Stimulated activated CD4-positive, alpha-beta T cell treated with anti-CD3 and anti-CD28 coated beads, Interleukin-12 subunit alpha, Interleukin-12 subunit beta, amount 100 ng/mL, for 4 hours (primary cell): ENCODE results near the gene RPS6KA2.
A peak's percentile ranks its signal among the peaks of the same experiment; 100 is the strongest.
"Not testable (repeated sequence)": the region's sequence is repeated elsewhere in the genome, so short reads cannot be mapped to it uniquely, and the experiment has no call there.

Source experiments
- DNase-seq: peaks from one replicate; pipeline ENCODE4 v3.0.0-alpha.2; 2020

Gene RPS6KA2

DNA sequence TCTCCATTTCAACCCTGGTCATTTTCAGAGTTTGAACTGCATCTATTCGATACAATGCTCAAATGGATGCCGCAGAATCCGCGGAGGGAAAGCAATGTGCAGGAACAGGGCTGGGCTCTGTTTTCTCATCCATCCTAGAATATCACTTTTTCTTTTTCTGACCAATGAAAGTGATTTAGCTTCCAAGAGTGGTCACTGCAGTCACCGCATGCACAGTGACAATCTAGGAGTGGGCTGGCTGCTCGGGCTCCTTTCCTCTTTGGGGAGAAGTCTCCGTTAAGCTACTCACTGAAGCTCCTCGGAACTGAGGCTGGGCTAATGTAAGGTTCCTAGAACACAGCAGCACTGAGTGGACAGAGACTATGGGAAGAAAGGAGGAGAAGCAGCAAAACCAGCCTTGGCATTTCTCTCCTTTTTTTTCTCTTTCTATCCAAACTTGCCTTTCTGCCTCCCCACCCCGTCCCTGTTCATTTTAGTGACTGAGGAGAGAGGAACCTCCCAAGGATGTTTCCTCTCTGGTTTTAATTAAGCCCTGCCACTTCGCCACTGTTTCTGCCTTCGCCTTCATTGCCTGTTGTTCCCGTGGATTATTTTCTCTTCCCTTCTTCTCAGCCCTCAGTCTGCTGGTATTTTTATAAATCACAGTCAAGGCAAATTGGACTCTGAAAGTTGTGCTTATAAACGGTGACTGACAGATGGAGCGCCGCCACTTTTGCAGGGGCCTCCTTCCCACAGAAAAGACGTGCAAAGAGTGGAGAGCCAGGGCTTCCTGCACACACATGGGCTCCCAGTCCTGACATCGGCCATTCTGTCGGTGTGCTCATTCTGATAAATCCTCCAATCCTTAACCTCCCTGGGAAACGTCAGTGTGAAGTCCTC is 81.7 kb downstream of the RPS6KA2 start:
- DNase-seq, result no peak

DNA sequence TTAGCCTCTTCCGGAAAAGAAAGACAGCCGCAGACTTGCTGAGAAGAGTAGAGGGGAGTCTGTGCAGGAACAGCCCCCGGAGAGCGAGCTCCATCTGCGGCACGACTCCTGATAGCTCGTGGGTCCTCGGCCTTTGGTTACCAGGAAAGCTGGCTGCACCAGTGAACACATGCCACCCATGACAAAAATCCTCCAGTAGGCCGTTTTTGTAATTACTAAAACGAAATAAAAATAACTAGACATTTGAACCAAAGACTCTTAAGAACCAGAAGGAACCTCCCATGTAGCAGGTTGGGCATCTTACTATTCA is 82.8 kb downstream of the RPS6KA2 start:
- DNase-seq, result no peak

DNA sequence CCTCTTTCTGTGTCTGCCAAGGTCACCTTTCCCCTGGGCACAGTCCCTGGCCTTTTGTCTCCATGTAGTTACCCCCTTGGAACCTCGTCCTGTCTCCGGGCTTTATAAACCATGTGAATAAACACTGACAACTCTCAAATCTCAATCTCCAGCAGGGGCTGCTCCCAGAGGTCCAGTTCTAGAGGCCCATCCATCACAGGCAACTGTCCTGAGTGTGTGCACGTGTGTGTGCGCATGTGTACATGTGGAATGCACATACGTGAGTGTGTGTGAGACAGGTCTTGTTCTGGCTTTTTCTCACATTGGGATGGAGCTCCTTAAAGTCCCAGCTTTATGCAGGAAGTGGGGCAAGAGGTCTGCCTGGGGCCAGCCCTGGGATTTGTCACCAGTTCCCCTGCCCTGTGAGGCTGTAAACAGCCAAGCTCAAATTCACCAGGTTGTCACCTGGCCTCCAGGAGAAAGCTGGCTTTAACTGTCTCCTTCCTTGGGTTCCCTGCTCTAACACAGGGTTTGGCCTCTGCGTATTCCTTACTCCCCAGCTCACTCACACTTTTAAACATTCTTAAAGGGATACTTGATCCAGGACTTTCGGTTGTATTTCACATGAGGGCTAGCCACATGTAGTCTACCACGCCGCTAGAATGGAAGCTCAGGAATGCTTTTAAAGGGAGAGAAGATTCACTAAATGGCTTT is 83.3 kb downstream of the RPS6KA2 start:
- no peak for DNase-seq

DNA sequence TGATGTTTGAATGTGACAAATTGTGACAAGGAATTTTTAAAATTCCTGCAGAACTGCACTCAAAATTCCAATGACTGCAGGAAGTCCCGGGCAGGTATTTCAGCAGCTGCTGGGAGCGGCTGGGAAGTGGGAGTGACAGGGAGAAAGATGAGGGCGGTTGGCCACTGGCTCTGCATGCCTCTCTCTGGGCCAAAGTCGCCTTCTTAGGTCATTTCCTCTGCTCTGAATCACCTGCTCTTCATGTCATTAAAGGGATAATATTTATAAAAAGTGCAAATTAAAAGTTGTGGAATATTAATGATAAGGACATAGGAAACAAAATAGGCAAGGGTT is 84.5 kb downstream of the RPS6KA2 start:
- DNase-seq, result no peak

DNA sequence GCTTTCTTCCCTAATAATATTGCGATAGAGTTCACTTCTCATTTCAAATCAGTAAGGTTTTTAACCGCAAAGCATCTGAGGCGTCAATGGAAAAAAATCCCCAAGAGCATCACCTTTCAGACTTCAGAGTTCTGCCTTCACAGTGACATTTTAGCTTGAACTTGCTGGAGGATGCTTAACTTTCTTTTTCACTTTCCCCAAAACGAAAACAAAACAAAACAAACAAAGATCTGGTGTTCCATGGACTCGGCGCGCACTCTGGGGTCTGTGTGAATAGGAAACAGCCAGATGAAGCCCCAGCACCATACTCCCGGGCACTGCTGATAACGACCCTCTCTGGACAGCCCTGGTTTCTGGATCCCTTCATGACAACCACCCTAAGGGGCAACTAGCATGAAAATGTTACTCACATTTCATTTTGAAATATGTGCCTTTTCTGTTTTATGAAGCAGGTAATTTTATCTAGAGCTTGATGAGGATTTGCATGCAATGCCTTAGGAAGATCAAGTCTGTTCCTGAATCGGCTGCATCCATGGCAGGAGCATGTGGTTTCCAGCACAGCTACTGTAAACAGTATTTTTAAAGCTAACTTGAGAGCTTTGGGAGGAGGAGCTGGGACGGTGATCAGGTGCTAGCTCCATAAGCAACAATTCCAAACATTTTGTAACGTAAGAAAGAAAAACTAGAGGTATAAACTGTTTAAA is 85.0 kb downstream of the RPS6KA2 start:
- DNase-seq, result no peak

DNA sequence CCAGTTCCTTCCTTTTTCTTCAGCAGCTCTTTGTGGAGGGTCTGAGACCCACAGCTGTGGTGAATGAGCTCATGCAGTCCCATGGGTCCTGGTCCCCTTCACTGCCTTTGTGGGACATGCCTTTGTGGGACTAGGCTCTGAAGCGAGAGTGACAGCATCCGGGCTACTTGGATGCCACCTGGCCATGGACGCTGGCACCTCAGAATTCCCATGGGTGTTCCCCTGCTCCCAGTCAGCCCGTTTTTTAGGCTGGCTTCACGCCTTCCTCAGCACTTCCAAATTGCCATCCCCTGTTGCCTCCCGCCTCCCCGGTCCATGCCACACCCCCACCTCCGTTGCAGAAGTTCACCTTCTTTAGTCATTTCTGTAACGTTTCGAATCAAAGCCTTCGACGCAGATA is 85.7 kb downstream of the RPS6KA2 start:
- DNase-seq, result peak; percentile 7

DNA sequence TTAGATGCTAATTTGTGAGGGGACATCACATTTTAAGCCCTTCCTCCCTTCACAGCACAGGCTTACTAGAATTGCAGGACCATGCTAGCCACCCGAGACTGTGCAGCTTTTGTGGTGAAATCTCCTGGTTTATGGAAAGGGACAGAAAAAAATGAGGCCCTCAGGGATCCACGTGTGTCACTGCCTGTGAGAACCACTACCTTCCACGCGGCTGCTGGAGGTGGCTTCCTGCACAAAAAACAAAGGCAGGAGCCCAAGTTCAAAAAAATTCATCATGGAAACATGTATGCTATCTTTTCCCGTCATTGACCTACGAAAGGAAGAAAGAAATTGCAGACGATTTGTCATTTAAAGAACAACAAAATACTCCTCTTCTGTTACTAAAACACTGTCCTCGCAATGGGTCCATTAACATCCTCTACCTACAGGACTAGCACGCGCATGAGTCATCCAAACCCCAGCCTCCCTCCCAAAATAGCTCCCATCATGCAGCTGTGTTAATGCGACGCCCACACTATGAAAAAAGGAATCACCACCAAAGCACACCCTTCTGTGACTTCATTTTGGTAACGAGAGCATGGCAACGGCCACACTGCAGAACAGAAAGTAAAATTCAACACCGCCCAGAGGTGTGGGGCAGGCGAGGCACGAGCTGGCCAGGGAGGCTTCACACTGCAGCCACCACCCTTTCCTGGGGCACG is 86.3 kb downstream of the RPS6KA2 start:
- peak; percentile 41 for DNase-seq

DNA sequence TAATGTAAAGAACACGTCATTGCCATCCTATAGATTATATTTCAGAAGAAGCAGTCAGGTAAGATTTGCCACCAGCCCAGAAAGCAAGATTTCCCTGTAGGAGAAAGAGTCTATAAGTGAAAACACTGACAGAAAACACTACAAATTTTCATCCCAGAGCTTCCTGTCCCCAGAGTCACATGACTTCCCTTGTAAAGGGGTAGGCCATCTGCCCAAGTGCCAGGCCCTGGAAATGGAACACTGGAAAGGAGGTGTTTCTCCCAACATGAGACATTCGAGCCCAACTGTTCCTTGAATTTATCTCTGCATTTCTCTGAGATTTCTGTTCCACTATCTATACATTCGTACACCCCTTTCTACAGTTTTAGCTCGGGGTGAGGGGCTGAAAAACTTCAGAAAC is 87.5 kb downstream of the RPS6KA2 start:
- DNase-seq, result no peak

DNA sequence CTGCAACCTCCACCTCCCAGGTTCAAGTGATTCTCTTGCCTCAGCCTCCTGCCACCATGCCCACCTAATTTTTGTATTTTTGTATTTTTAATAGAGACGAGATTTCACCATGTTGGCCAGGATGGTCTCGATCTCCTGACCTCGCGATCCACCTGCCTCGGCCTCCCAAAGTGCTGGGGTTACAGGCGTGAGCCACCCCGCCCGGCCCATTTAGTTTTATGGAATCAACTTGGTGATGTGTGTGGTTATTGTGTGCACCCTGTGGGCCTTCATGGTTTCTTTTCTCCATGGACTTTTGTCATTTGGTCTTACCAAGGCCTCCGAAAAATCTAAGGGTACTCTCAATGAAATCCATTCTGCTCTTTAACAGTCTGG is 88.1 kb downstream of the RPS6KA2 start:
- not testable (repeated sequence) for DNase-seq

DNA sequence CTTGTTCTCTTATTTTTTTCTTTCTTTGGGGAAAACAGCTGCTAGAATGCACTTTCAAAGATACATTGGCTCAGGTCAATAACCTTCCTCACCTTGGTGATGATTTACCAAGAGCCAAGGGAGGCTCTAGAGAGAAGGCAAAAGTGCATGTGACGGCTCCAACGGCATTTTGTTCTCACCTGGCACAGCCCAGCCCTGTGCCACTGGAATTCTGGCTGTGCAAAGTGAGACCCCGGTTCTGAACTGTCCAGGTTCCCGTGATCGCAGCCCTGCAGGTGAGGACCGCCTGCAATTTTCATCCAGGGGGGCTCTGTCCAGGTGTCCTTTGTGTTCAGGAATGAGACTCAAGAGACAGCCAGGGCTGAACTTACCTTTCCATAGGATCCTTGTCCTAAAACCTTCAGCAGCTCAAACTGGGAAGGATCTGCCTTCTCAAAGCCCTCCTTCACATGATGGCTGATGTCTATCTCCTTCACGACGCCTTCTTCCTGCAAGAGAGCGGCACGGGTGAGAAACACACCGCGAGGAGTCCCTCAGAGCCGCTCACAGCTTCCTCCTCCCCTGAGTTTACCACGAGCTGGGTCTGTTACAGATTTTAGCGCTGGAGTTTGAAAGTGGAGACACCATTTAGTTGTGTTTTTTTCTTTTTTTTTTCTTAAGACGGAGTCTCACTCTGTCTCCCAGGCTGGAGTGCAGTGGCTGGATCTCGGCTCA is 88.6 kb downstream of the RPS6KA2 start:
- DNase-seq, result no peak

DNA sequence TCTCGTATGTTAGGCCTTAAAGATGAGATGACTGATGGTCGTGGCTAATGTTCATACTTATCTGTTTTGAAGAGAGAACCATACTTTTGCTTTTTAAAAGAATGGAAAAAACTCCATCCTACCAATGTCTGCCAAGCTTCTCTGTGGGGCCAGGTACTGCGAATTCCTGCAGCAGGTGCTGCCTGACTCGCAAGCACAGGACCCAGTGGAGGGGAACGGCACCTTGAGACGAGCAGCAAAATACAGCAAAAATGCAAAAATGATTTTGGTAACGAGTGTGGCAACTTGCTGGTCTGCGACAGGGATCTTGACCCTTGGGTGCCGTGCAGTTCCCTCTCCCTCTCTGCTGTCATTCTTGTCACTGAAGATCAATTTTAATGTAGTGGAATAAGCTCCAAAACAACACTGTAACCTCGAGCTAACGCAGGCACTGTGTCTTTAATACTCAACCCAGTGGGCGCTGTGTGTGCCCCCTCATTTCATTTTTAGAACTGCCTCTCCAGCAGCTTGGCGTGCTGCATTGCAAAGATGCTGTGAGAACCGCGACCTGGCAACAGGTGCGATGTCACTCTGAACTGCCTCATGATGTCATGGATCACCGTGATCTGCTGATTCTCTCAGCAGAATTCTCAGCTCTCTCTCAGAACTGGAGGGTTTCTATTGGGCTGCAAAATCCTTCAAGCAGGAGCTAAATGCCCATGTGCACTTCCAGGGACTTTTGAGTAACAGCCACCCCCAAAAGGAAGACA is 92.2 kb downstream of the RPS6KA2 start:
- no peak for DNase-seq

DNA sequence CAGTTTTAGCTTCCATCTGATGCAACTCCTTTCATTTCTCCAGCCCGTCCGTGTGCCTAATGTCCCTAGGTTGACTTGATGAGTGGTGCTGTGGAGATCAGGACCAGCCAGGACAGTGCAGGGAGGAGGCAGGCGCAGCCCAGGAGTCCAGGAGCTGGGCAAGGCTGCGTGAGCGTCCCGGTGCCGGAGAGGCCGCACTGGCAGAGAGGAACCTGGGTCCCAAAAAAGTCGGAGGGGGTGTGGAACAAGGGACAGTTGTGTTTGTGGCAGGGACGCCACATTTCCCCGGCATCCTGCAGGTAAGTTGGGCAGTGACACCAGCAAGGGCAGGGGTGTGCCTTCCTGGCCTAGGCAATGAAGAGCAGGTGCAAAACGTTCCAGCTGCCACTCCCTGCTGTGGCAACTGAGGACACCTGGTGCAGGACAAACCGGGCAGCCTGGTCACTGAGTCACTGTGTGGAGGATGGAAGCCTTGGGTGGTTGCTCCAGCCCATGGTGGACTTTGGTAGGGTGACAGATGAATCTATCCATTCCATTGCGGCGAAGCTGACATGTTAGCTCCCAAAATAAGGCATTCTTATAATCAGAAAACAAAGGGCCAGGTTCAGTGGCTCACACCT is 93.7 kb downstream of the RPS6KA2 start:
- DNase-seq, result no peak

DNA sequence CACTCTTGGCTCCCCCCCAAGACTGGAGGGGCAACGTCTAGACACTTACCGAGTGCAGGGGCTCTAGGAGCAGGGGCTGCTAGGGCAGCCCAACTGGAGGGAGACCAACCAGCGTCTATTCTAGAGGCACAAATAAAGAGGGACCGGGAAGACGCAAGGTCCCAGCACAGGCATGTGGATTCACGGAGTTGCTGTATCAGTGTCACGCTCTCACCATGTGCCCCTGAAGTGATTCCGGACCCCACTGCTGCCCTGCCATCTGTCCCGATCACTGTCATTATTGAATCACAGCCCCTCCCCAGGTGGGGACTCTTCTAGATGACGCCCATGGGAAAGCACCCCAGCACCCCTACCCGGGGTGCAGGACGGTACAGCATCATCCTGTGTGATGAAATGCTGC is 94.7 kb downstream of the RPS6KA2 start:
- DNase-seq, result no peak

DNA sequence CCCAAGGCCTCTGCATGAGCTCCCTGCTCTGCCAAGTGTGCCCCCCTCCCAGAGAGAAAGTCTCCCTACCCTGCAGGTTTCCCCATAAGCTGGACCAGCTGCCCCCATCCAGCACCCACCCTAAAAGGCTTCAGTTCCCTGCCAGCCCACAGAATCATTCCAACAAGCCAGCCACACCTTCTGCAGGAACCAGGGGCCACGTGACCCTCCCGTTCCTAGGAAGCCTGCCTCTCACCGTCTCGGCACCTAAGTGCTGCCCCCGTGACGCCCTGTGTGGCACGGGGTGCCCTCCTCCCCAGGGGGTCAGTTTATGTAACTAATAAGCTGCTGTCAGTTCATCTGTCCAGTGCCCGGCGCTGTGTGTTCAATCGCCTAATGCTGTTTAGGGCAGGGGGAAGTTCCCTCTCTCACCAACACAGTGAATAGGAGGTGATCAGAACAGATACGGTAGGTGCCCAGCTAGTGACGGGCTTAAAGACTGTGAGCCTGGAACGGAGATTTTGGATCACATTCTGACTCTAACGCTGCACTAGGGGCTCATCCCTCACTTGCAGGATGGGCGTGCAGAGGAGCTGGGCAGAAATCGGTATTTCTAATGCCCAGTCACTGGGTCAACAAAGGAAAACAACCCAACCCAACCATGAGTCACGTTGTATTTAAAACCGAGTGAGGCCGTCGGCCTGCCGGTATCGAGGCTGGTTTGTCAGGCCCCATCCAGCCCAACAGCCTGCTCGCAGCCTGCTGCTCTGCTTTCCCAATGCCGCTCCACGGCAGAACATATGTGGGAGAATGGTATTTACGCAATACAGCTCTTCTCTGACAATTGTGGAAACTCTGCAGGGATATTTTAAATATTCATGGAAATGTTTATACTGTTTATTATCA is 96.6 kb downstream of the RPS6KA2 start:
- no peak for DNase-seq

DNA sequence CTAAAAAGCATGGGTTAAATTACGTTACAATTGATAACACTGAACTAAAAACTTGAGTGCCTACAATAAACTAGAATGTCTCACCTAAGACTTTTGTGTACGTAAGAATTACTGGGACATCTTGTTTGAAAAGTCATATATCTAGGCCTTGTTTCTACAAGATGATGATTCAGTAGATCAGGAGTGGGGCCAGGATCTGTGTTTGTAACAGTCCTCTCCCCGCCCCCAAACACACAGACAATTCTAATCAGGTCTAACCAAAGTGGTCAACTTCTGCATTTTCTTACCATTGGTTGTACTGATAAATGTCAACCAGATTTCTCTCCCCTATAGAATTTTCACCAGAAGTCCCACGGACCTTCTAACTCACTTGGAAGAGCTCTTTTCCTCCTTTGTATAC is 97.5 kb downstream of the RPS6KA2 start:
- DNase-seq, result no peak

DNA sequence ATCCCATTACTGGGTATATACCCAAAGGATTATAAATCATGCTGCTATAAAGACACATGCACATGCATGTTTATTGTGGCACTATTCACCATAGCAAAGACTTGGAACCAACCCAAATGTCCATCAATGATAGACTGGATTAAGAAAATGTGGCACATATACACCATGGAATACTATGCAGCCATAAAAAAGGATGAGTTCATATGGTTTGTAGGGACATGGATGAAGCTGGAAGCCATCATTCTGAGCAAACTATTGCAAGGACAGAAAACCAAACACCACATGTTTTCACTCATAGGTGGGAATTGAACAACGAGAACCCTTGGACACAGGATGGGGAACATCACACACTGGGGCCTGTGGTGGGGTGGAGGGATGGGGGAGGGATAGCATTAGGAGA is 98.0 kb downstream of the RPS6KA2 start:
- not testable (repeated sequence) for DNase-seq

DNA sequence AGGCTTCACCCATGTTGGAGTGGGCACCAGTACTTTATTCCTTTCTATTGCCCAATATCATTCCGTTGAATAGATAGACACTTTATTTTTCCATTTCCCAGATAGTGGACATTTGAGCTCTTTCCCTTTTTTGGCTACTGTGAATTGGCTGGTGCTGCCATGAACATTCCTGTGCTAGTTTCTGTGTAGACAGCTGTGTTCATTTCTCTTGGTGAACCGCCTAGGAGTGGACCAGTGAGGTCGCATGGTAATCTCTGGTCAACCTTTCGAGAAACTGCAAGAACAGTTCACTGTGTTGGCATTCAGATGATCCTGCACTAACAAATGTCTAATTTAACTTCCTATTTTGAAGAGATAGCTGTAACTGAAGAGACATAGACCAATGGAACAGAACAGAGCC is 99.2 kb downstream of the RPS6KA2 start:
- no peak for DNase-seq

DNA sequence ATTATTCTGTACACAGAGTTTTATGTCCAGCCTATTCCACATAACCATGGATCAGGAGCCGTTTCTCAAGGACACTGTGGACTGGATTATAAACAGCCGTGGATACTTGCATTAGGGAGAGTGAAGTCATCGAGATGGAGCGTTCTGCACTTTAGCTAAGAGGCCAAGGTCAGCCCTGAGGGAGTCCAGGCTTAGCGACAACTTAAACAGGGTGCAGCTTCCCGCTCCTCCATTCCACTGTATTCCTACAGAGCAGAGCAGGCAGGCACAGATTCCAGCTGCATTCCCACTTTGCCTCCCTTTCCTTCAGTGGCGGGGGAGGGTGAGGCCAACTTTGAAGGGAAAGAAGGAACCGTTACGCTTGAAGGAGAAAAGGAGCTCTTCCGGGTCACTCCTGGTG is 100.1 kb downstream of the RPS6KA2 start:
- DNase-seq, result no peak

DNA sequence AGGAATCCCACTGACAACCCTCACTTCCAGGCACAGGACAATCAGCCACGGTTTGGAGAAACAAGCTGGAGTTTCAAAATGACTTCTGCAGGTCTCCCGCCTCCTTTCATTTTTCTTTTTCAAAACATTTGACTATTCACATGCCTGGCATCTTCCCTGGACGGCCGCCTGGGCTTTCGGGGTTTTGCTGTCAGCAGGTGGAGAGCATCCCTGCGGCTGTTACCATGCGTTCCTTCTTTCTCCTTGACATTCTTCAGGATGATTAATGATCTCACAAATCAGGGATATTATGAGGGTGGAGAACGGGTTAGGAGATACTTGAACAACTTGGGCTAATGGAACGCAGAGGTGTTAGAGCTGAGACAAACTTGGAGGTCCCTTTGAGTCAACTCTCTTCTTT is 101.5 kb downstream of the RPS6KA2 start:
- DNase-seq, result no peak

DNA sequence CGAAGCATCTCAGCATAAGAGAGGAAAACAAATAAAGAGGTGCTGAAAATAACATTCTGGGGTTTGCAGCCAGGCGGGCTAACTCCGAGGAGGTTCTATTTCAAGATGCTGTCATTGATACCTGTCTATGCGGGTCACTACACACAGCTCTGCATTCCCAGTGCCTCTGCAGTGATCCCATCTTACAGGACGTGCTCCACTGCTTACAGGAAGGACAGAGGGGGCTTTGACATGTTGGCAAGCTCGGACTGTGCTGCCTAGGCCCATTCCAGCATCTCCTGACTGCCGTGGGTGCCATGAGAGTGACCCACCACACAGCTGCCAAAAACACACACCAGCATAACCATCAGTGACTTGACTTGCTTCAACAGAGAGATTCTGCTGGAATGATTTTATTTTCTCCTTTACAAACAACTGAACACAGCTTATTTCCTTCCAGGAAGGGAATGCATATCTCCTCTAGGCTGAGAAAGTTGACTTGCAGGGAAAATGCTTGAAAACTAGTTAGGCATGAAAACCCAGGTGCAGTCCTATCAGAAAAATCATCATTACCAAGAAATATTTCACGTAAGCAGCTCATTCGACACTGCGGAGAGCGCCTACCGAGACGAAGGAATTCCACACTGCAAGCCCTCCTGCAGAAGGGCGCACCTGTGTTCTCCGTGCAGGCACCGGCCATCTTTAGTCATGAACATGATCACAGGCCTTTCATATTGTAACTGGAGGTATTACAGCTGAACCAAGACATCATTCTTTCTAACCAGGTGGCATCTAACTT is 103.1 kb downstream of the RPS6KA2 start:
- no peak for DNase-seq
